IPS-18c (cell line): ENCODE measurements around the gene KIAA0513.

Source experiments
- H3K4me3 ChIP-seq: 2 replicates; pipeline ENCODE4 v1.7.0; 2013; ENCODE audit warnings: low read depth, mild to moderate bottlenecking, low read length, moderate library complexity; ENCODE audit not compliant: insufficient read depth
- H3K9me3 ChIP-seq: one replicate; pipeline ENCODE4 v1.6.1; 2013; ENCODE audit warnings: mild to moderate bottlenecking, low read length, moderate library complexity; ENCODE audit not compliant: control insufficient read depth, insufficient read depth

KIAA0513 gene

GRCh38 chr16:85054948-85055492 is 27.4 kb downstream of the KIAA0513 start:
- Histone ChIP-seq H3K4me3 (no peak overlapping the region), H3K9me3 (no peaks in the 10 kb centered on the region)

- Histone ChIP-seq H3K4me3 (no peak overlapping the region), H3K9me3 (no peaks in the 10 kb centered on the region)
These were observed 28.1 kb downstream of the KIAA0513 start for GRCh38 chr16:85055493-85056210.

- Histone ChIP-seq H3K9me3 (no peaks in the 10 kb centered on the region), H3K4me3 (no peak overlapping the region)
These were observed 28.7 kb downstream of the KIAA0513 start for GRCh38 chr16:85056211-85056748.

- H3K4me3 ChIP-seq: no peak overlapping the region
- no peaks in the 10 kb centered on the region for H3K9me3 ChIP-seq
These were observed 29.8 kb downstream of the KIAA0513 start for GRCh38 chr16:85057212-85057889.

- no peak overlapping the region for H3K4me3 ChIP-seq
- no peaks in the 10 kb centered on the region for H3K9me3 ChIP-seq
These were observed 30.4 kb downstream of the KIAA0513 start for GRCh38 chr16:85057948-85058347.

- Histone ChIP-seq H3K9me3 (no peaks in the 10 kb centered on the region), H3K4me3 (no peak overlapping the region)
These were observed 31.3 kb downstream of the KIAA0513 start for GRCh38 chr16:85058909-85059308.

- H3K4me3 ChIP-seq: no peak overlapping the region
- no peaks in the 10 kb centered on the region for H3K9me3 ChIP-seq
These were observed 34.0 kb downstream of the KIAA0513 start for GRCh38 chr16:85061566-85061965.

GRCh38 chr16:85062323-85062722 is 34.7 kb downstream of the KIAA0513 start:
- Histone ChIP-seq H3K9me3 (no peaks in the 10 kb centered on the region), H3K4me3 (no peak overlapping the region)

GRCh38 chr16:85062845-85063244 is 35.2 kb downstream of the KIAA0513 start:
- H3K9me3 ChIP-seq: no peaks in the 10 kb centered on the region
- no peak overlapping the region for H3K4me3 ChIP-seq

- Histone ChIP-seq H3K4me3 (no peak overlapping the region), H3K9me3 (no peaks in the 10 kb centered on the region)
These were observed 36.6 kb downstream of the KIAA0513 start for GRCh38 chr16:85064186-85064585.

- no peaks in the 10 kb centered on the region for H3K9me3 ChIP-seq
- no peak overlapping the region for H3K4me3 ChIP-seq
These were observed 37.5 kb downstream of the KIAA0513 start for GRCh38 chr16:85065099-85065498.

- H3K4me3 ChIP-seq: no peak overlapping the region
These were observed 38.8 kb downstream of the KIAA0513 start for GRCh38 chr16:85066346-85066885.

GRCh38 chr16:85067024-85067423 is 39.4 kb downstream of the KIAA0513 start:
- H3K9me3 ChIP-seq: no peaks in the 10 kb centered on the region

More at GRCh38 chr16:85066346-85066885, 38.8 kb downstream of the KIAA0513 start:
- H3K9me3 ChIP-seq: no peaks in the 10 kb centered on the region

GRCh38 chr16:85067426-85067825 is 39.8 kb downstream of the KIAA0513 start:
- H3K4me3 ChIP-seq: no peak overlapping the region
- no peaks in the 10 kb centered on the region for H3K9me3 ChIP-seq

More at GRCh38 chr16:85067024-85067423, 39.4 kb downstream of the KIAA0513 start:
- no peak overlapping the region for H3K4me3 ChIP-seq

- Histone ChIP-seq H3K9me3 (no peaks in the 10 kb centered on the region), H3K4me3 (no peak overlapping the region)
These were observed 41.2 kb downstream of the KIAA0513 start for GRCh38 chr16:85068746-85069145.

GRCh38 chr16:85069171-85069570 is 41.6 kb downstream of the KIAA0513 start:
- Histone ChIP-seq H3K9me3 (no peaks in the 10 kb centered on the region), H3K4me3 (no peak overlapping the region)

- Histone ChIP-seq H3K9me3 (no peaks in the 10 kb centered on the region), H3K4me3 (no peak overlapping the region)
These were observed 44.7 kb downstream of the KIAA0513 start for GRCh38 chr16:85072076-85072860.
